HG02840 (cell line): ENCODE measurements around the gene NELL1.

Experiments
- ATAC-seq: cut with Tn5 transposase; IDR thresholded peaks from one replicate; pipeline ENCODE4 v1.9.1; 2021; ENCODE audit warnings: mild to moderate bottlenecking, moderate library complexity, moderate number of reproducible peaks; ENCODE audit not compliant: unreplicated experiment, low FRiP score

The NELL1 gene

GRCh38 chr11:20668844-20669819, at the start of gene NELL1:
NELL1 (plus strand) TSS chr11:20669586.
- ATAC-seq, result no peak

DNA sequence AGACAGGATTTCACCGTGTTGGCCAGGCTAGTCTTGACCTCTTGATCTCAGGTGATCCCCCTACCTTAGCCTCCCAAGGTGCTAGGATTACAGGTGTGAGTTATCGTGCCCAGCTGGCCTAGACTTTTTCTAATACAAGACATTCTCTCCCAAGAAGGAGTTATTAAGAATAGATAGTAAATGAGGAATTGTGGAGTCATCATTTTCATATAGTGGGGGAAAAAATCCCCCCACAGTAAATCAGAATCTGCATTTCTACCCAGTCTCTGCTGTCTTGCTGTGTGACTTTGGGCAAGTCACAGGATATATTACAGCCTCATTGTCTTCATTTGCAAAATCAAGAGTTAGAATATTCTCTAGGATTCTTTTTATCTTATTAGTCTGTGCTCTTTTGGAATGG, 48.4 kb upstream of the NELL1 start:
- ATAC-seq, result no peak

GRCh38 chr11:20621679-20622078, 47.7 kb upstream of the NELL1 start:
- no peak for ATAC-seq

DNA sequence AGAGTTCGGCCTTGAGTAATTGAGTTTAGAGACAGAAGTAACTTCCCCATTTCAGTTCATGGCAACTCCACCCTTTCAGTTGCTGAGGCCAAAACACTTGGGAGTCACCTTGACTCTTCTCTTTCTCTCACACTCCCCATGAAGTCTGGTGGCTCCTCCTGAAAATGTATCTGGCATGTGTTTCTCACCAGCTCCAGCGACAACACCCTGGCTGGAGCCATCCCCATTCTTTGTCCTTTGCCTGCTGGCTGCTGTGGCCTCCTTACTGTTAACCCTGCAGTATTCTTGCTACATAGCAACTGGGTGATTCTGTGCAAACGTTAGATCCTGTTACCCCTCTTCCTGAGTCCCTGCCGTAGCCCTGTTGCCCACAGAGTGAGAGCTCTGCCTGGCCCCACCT, 46.1 kb upstream of the NELL1 start:
- ATAC-seq, result no peak

DNA sequence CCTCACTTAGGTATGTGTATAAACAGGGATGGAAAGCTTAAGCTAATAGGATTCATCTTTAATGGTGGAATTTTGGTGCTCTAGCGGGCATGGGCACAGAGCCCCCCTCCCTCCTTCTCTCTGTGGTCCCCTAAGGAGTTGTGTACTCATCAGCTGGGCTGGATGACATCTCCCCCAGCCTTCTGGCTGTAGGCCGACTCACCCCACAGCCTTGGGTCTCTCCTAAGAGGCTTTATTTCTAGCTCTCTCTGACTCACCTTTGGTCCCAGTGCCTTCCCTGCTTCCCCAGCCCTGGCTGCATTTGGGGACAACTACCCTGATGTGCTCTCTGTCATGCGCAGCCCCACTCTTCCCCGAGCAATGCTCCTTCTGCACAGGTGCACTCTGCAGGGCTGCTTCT, 43.1 kb upstream of the NELL1 start:
- ATAC-seq, result no peak

DNA sequence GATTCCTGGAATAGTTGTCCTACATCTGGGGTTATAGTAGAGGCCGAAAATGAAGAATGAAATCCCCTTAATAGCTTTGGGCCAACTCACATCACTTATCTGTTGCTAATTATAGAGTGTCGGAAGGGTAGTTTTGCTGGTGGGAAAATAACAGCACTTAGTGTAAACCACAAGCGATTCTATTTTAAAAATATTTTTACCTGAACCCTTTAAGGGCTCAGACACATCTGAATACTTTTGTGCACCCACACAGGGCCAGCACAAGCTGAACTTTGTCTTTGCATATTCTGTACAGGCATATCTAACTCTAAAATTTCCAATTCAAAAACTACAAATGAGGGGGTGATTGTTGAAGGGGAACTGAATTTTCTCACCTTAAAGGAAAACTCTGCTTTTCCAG, 42.4 kb upstream of the NELL1 start:
- ATAC-seq, result no peak

GRCh38 chr11:20627701-20628100, 41.7 kb upstream of the NELL1 start:
- no peak for ATAC-seq

- ATAC-seq, result no peak
These were observed 37.7 kb upstream of the NELL1 start for GRCh38 chr11:20631519-20632168.

DNA sequence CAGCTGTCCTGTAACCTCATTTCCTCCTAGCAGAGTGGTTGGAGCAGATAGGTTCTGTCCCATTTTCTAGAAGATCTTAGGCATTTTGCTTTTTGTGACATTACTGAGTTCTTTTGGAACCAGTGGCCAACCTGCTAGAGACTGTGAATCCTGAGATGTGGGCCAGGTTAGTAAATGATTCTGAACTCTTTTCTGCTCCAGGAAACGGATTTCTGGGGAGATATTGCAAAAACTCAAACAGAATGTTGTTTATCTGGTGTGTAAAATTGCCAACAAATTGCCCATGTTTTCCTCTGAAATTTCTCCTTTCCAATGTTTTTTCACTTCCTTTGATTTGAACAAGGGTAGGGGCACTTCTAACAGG, 37.2 kb upstream of the NELL1 start:
- no peak for ATAC-seq

DNA sequence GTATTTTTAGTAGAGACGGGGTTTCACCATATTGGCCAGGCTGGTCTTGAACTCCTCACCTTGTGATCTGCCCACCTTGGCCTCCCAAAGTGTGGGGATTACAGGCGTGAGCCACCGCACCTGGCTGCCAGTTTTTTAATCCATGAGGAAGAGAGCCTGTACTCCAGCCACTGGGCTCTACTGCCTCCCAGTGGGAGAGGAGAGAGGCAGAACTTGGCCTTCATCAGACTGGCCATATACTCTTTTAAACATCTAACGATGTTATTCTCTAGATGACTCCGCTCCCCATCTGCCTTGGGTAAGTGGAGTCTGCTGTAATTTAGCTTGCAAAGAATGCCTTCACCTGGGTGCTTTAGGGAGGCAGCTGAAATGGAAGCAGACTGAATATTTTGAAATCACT, 35.3 kb upstream of the NELL1 start:
- ATAC-seq, result no peak

GRCh38 chr11:20634781-20635180, 34.6 kb upstream of the NELL1 start:
- no peak for ATAC-seq

DNA sequence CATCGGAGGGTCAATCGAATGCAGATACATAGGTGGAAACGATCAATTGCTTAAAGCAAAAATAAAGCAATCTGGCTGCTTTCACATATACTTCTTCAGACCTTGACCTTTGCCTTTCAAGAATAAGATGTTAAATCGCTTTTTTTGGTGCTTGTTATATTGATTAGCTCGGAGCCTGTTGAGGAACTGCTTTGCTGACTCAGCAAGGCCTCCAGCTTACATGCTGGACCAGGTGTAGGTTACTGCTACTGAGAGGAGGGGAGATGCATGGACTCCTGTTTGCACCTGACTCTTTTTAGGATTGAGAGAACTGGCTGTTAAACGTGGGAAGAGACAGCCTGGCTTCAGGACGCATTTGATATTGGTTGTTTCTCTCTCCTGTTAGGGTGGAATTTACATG, 31.3 kb upstream of the NELL1 start:
- no peak for ATAC-seq

DNA sequence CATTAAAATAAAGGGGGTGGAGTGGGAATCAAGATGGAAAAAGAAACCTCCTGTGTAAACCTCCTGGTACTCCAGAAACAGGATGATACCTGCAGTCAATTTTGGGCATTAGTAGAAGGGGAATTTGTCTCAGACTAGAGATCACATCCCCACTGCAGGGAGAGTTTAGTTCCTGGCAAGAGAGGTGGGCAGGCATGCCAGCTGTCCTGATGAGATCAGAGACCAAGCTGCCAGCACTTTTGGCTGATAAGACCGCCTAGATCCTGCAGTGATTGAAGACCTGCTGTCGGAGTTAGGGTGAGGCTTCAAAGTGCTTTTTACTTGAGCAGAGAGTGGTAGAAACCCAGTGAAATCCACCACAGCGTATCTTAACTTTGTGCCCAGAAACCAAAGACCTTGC, 29.7 kb upstream of the NELL1 start:
- ATAC-seq, result no peak

DNA sequence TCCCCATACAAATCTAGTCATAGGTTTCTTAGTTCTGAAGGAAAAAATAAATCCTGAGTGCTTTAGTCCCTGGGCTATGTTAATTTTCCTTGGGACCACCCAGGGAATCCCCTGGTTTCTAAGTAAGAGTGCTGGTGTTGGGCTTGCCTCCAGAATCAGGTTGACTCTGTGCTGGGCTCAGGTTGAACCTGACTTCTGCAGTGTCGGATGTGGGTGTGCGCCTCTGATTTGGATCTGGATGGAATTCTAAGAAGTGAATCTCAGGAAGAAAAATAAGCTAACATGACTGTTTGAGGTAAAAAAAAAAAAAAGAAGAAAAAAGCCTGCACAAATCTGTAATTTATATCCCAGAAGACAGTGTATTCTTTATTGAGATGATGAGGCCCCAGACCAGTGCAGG, 29.0 kb upstream of the NELL1 start:
- no peak for ATAC-seq

DNA sequence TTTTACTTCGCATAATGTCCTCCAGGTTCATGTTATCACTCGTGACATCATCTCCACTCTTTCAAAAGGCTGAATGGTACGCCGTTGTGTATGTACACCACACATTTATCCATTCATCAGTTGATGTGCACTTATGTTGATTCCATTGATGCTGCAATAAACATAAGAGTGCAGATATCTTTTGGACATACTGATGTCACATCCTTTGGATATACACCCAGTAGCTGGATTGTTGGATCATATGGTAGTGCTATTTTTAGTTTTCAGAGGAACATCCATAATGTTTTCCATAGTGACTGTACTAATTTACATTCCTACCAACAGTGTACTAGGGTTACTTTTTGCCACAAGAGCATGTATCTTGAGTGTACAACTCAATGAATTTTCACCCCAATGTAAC, 25.0 kb upstream of the NELL1 start:
- no peak for ATAC-seq

GRCh38 chr11:20647976-20648565, 21.3 kb upstream of the NELL1 start:
- ATAC-seq, result no peak

- ATAC-seq, result no peak
These were observed 17.1 kb upstream of the NELL1 start for GRCh38 chr11:20652150-20652806.

- no peak for ATAC-seq
These were observed 15.3 kb upstream of the NELL1 start for GRCh38 chr11:20654038-20654437.

DNA sequence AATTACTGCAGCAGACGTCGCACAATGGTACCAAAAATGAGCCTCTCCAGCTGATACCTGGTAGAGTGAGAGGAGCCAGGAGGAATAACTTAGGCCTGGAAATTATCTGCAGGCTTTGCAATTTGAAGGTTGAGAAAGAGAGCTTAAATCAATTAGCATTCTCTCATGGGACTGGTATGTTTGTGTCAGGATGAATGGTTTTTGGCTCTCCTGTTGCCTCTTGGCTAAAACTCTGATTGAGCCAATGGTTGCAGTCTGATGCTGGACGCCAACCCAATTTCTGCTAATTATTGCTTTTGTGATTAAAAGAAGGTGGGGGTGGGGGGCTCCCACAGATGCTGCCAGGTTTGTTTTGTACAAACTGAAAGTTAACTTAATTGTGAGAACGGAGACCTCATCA, 12.5 kb upstream of the NELL1 start:
- ATAC-seq, result no peak

DNA sequence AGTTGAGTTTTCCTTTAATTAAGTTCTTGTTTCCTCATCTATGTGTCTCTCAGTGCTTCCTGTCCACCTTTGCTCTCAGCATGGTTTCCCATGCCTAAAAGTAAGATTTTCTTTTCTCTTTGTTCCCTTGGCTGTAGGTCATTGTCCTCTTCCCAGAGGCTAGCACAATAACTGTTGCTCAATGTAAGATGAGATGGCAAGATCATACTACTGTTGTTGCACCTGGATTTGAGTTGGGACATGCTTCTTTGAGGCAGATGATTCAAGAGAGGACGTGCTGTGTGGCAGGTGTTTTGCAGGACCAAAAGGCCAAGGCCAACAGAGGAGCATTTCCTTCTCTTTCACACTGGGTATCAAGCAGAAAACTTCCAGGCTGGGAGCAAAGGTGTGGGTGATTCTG, 11.3 kb upstream of the NELL1 start:
- ATAC-seq, result no peak

- ATAC-seq, result no peak
These were observed 7.9 kb upstream of the NELL1 start for GRCh38 chr11:20661445-20661844.
